Glomerular visceral epithelial cell (primary cell): ENCODE data around the gene ST6GAL1.
"Not testable (repeated sequence)": the region's sequence is repeated elsewhere in the genome, so short reads cannot be mapped to it uniquely, and the experiment has no call there.

Experiments used
- DNase-seq: peaks from one replicate; pipeline ENCODE4 v3.0.0-alpha.2; 2016; ENCODE audit errors: extremely low spot score

The ST6GAL1 gene

DNA sequence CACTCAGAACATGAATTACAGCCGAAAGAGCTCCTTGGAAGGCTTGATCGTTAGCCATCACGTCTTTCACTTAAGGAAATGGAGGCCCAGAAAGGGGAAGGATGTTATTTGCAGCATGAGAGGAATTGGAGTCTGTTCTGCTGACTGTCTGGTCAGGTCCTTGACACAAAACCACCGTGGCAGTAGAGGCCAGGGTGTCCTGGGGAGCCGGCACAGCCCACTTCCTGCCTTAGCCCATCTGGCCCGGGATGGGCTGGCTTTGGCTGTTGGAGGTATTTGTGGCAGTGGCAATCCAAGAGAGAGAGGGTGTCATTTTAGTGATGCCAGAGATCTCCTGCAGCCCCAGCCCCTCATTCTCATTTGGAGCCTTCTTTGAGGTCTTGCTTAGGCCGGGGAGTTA is 37.4 kb downstream of the ST6GAL1 start:
- DNase-seq, result no peak

DNA sequence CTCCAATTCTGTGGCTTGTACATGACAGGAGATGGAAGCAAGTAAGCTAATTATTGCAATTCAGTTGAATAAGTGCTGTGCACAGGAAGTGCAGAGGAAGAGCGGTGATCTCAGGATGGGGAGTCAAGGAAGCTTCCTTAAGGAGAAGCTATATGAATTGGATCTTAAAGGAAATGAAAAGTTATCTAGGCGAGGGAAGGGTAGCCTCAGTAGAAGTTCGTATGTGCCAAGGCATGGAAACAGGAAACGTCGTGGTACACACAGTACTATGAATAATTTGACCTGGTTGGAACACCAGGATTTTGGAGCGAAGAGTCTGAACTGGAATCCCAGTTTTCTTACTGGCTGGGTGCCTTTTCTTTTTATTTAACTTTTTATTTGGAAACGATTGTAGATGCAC is 39.3 kb downstream of the ST6GAL1 start:
- DNase-seq, result no peak

DNA sequence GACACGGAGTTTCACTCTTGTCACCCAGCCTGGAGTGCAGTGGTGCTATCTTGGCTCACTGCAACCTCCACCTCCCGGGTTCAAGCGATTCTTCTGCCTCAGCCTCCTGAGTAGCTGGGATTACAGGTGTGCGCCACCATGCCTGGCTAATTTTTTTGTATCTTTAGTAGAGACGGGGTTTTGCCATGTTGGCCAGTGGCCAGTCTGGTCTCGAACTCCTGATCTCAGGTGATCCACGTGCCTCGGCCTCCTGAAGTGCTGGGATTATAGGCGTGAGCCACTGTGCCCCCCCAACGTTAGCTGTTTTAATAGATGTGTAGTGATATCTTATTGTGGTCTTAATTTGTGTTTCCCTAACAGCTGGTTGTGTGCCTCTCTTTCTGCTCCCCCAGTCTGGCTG is 40.8 kb downstream of the ST6GAL1 start:
- not testable (repeated sequence) for DNase-seq

DNA sequence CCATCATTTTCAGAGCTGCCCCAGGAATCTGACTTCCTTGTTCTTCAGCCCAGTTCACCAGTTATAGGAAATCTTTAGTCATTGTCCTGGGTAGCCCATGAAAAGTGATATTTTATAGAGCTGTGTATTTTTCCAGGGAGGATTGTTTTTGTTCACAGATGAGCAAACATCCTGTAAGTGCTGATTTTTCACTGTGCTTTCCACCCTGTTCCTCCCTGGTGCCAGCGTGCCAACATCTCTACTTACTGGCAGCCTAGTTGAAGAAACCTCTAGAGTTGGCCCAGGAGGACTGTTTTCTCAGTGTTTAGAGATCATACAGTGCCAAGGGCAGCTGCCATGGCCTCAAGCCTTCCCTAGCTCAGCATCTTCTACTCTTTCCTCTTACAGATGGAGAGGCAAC is 41.3 kb downstream of the ST6GAL1 start:
- no peak for DNase-seq

DNA sequence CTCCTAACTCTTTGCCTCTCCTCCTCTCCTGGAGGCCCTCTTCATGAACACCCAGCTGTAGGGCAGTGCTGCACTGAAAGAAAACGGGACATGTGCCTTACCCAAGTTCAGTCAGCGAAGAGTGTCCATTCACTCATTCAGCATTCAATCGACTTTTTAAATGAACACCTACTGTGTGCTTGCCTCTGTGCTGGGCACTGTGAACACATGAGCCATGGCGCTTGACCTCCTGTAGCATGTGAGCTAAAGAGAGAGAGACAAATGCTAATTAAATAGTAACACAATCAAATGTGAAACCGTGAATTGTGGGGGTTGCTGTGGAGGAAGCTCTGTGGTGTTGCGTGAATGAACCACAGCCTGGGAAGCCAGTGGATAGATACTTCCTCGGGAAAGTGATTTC is 43.4 kb downstream of the ST6GAL1 start:
- no peak for DNase-seq

DNA sequence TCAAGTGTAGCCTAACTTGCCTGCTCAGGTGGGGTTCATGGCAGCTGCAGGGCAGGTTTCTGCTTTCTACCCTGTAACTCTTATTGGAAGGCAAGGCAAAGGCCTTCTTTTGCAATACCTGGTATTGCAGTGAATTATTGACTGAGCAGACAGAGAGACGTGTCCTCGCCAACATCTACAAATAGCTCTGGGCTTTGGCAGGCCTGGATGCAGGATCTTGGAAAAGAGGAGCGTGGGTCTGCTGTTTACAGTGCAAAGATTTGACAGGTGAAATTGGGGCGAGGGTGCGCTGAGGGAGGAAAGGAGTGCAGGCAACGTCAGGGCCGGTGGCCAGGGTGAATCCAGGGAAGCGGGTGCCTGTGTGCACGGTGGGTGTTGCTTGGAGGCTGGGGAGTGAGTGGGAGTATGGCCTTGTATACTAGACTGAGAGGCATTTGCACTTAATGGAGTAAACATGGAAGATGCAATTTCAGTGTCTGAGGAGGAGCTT is 44.5 kb downstream of the ST6GAL1 start:
- DNase-seq, result no peak

DNA sequence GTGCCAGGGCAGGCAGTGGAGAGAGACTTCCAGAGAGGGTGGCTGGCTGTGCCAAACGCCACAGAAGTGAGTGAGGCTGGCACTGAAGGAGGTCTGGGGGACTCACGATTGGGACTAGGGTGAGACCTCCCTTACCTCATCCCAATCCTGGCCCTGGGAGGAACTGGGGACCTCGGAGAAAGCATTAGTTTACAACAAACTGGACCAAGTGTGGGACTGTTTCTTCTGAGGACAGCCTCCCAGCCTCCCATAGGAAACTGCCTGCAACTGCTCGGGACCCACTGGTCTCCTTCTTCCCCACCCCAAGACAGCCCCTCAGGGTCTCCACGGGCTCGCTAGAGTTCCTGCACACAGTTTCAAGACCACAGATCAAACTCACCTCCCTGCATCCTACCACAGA is 45.4 kb downstream of the ST6GAL1 start:
- no peak for DNase-seq

DNA sequence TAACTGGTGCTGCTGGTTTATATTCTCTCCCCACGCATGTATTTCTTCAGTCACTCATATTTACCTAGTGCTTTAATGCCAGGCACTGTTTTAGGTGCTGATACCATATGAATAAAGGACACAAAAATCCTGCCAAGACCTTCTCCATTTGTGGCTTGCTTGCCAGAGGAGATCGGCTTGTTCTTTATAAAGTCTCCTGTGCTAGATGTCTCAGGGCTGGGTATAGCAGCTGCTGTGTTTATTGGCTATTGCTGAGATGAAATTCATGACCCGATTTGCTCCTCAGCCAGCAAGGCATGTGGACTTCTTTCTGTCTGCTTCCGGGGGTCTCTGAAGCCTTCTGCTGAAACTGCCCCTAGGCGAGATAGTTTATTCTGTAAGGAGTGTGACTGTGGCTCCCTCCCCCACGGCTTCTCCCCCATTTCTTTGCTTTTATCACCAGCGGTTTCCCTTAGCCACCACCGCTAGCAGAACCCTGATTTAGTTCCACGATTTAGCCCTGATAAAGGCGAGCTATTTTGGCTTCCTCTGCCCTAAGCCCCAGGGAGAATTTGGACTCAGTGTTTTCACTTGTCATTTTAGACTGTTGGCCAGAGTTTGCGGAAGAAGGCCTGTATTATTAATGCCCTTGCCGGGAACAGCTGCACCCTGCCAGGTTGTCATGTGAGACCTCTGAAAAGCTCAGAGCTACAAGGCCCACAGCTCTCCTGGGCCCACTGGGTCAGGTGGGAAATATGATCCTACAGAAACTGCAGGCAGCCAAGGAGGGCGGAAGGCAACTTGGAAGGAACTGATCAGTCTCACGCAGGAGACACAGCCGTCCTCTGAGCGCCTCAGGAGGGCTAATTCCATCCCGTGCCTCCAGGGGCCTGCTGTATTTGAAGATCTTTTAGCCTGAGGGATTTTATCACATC is 46.8 kb downstream of the ST6GAL1 start:
- DNase-seq, result no peak

DNA sequence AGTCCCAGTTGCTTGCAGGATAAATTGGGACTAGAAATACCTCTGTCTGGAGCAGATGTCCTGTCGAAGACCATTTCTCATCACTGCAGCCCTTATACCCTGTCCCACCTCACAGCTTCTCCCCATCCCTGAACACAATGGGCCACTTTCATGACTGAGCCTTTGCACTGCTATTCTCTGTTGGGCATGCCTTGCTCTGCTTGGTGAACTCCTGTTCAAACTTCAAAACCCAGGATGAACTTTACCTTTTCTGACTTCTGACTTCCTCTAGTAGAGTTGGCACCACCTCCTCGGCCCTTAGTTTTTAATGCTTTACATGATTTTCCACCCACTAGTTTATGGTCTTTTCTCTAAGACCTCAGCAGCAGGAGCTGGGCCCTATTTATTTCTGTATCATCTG is 48.4 kb downstream of the ST6GAL1 start:
- DNase-seq, result no peak

DNA sequence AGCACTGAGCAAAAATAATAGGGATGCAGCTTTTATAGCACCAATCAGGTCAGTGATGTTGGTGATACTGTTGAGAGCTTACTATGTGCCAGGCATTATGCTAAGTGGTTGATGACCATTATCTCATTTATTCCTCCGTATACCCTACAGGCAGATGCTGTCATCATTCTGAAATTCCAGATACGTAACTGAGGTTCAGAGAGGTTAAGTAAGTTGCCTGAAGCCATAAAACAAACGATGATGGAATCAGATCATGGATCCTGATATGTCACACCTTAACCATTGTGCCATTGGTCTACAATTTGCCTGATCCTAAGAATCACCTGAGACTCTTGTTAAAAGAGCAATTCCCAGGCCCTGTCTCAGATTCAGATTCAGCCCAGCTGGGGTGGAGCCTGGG is 49.5 kb downstream of the ST6GAL1 start:
- no peak for DNase-seq

DNA sequence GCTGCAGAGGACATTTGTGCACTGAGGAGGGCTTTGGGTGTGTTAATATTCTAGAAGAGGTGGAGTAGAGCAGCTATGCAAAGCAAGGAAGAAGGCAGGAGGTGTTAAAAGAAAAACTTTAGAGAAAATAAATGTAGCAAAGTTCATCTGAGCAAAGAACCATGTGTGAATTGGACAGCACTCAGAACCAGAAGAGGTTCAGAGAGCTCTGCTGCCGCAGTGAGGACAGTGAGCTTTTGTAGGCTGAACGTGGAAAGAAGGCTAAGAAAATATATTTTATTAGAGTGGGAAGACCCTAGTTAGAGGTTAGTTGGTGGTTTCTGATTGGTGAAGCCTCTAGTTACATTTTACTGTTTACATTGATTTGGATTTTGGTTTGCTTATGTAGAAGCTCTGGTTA is 50.7 kb downstream of the ST6GAL1 start:
- no peak for DNase-seq

DNA sequence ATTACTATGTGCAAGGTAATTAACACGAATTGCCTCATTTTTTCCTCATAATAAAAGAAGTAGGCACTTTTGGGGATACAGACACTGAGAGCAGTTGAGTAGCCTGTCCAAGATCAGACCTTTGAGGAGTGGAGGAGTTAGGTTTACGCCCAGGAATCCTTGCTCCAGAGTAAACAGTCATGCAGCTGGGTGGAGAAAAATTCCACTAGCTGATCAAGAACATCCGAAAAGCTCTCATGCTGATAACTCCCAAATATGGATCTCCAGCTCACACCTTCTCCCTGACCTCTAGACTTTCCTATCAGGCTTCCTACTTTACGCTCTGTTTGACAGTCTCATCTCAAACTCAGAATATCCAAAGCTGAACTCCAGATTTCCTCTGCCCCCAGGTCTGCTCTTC is 53.3 kb downstream of the ST6GAL1 start:
- no peak for DNase-seq

DNA sequence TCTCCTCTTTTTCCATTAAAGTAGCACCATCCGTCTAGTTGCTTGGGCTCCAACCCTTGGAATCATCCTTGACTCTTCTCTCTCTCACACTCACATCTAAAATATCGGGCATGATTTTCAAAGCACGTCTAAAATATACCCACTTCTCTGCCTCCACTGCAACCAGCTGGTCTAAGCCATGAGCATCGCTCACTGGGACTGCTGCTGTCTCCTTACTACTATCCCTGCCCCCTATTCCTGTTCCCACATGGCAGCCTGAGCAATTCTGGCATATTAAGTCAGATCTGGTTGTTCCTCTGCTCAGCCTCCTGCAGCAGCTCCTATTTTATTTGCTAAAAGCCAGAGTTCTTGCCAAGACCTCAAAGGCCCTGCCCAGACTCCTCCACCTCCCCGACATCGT is 53.7 kb downstream of the ST6GAL1 start:
- no peak for DNase-seq

DNA sequence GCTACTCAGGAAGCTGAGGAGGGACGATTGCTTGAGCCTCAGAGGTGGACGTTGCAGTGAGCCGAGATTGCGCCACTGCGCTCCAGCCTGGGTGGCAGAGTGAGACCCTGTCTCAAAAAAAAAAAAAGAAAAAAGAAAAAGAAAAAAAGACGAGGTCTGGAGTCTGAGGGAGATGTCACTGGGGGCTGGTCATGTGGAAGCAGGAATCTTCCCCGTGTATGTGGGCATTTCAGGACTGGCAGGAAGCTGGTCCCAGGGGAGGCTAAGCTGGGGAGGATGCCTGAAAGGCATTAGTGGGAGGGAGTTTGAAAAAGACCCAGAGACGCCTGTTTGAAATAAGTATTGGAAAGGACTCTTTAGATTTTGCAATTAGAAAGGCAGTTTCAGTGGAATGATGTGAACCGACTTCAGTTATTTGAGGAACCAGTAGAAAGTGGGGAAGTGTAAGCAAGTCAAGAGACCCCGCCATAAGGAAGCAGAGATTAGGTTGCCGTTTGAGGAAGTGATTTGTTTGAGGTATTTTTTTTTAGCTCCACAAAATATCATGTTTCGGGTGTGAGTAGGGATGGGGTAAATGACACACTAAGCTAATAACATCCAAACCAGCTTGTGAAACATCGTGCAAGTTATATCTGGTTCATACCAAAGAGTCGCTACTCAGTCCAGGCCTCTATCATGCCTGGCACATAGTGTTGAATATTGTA is 55.5 kb downstream of the ST6GAL1 start:
- no peak for DNase-seq

DNA sequence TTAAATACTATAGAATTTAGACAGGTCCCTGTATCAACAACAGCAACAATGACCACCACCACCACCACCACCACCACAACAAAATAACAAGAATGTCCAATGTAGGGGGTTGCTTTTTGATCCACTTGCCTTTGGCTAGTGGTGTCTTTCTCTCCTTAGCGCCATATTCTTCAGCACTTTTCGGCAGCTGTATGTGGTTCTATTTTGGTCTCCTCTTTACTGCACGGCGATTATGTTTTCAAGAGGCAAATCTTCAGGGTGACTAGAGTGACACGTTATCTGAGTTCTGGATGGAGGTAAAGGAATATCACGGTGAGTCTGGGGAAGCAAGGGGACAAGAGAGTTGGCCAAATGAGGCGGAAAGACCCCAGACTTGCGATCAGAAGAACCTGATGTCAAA is 56.1 kb downstream of the ST6GAL1 start:
- no peak for DNase-seq

DNA sequence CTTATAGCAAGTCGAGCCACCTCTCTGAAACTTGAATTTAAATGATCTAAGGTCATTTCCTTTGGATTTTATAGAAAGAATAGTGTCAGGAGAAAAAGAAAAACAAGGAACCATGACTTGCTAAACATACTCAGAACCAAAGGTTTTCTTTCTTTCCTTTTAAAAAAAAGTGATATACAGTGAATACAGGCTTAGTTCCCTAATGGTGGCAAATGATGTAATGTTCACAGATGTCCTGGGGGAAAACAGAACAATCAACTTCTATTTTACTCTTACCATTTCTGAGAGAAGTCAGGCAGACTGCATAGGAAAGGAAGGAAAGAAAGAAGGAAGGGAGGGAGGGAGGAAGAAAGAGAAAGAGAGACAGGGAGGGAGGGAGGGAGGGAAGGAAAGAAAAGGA is 56.5 kb downstream of the ST6GAL1 start:
- DNase-seq, result no peak

DNA sequence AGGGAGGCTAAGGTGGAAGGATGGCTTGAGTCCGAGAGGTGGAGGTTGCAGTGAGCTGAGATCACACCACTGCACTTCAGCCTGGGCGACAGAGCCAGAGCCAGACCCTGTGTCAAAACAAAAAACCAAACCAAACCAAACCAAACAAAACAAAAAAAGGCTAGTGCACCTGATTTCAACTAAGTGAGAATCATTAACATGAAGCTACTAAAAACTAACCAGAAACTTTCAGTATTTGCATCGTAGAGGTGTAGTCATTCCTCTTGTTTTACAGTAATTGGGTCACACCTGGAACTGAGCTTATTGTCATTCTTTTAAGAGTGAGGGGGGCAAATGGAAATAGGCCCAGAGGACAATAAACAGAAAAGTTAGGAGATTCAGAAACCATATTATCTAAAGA is 58.5 kb downstream of the ST6GAL1 start:
- DNase-seq, result no peak

DNA sequence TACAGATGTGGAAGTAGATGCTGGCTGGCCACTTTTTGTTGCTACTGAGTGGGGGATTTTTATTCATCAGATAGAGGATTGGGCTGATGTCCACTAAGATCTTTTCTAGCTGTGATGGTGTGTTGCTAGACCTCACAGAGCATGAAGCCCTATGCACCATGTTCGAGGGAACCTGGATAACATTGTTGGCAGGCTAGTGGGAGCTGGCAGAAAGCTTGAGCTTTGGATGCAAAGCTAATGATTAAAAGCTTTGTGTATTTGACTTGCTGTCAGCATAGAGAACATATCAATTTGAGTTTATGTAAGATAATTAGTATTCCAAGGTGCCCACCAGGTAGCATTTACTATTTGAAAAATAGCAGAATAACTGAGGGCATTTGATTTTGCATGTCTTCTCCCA is 59.1 kb downstream of the ST6GAL1 start:
- DNase-seq, result no peak

DNA sequence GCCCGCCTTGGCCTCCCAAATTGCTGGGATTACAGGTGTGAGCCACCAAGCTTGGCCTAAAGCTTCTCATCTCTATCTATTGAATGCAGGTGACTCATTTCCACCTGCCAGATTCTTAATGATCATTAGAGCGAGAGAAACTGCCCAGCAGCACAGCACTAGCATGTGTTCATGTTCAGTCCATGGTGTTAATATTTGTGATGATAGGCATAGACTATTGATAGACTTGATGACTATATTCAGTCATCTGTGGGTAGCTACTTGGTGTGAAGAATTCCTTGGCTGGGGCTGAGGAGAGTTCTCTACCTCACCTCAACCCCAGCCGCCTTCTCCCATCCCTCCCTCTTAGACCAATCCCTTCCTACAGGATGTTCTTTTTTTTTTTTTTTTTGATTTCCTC is 60.0 kb downstream of the ST6GAL1 start:
- DNase-seq, result no peak

DNA sequence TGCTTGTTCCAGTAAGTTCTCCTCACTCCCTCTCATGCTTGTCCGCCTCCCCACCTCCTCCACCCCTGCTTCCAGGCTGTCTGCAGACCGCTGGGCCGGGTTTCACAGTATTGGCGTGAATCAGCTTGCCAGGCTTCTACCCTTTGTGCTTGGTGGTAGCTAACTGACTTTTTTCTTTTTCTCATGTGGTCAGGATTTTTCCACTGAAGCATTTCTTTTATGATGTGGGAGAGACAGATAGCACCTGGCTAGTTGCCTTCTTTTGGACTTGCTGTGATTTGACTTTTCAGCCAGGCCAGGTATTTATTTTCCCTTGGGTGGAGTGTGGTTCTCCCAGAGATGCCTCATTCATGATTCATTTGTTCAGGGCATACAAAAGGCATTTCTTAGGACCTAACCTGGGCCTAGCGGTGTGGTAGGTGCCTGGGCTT is 60.6 kb downstream of the ST6GAL1 start:
- peak; percentile 14 for DNase-seq

DNA sequence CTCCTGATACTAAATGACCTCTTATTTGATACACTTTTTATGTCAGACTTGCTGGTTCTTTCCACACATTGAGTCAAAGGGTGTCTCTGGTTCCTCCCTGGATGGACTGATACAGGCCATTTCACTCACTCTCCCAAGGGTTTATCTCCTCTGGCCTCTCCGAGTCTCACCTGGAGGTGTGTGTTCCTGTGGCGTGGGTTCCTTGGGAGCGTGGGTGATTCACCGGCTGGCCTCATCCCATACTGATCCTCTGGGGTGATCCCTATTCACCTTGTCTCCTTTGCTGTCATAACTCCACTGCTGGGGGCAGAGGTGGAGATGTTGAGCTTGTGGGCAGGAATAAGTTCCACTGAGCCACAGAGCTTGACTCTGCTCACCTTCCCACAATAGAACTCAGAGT is 61.1 kb downstream of the ST6GAL1 start:
- no peak for DNase-seq

DNA sequence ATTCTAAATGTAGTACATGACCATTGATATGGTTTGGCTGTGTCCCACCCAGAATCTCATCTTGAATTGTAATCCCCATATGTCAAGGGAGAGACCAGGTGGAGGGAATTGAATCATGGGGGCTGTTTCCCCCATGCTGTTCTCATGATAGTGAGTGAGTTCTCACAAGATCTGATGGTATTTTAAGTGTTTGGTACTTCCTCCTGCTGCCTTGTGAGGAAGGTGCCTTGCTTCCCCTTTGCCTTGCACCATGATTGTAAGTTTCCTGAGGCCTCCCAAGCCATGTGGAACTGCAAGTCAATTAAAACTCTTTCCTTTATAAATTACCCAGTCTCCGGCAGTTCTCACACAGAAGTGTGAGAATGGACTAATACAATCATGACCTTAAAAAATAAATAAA is 61.8 kb downstream of the ST6GAL1 start:
- not testable (repeated sequence) for DNase-seq

DNA sequence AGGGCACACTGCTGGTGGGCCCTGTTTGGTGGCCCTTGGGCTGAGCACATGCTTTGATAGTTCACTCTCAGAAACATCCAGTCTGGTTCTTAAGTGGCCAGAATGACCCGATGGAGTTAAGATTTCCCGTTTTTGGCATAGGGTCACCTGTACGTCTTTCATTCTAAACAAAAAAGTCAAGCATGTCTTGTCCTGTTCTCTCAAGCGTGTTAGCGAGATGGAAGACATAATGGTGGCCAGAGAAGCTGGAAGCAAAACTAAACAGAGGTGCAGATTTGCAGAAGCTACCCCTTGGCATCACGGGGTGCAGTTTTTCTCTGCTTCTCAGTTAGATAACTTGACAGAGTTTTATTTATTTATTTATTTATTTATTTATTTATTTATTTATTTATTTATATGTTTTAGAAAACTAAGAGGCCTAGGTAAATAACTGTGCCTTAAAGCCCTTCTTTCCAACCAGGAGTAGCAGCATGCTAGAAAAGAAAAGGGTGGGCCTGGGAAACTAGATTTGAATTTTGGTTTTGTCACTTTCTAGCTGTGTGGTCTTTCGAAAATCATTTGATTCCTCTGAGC is 63.0 kb downstream of the ST6GAL1 start:
- no peak for DNase-seq
